Measurements from ENCODE around the gene OSBPL3.

- TF ChIP-seq CREB1 (CRISPR knock-in tag; IDR thresholded peaks at IDR 0.05) (no peak), CTCF (IDR thresholded peaks at IDR 0.05) (no peak), MYBL2 (CRISPR knock-in tag; IDR thresholded peaks at IDR 0.05) (no peak), FOXJ3 (CRISPR knock-in tag; IDR thresholded peaks at IDR 0.05; ENCODE audit: borderline replicate concordance) (no peak), USF2 (CRISPR knock-in tag; IDR thresholded peaks at IDR 0.05) (no peak), ZSCAN18 (CRISPR knock-in tag; IDR thresholded peaks at IDR 0.05) (no peak), ZNF232 (CRISPR knock-in tag; IDR thresholded peaks at IDR 0.05) (no peak), SP1 (CRISPR knock-in tag; conservative IDR thresholded peaks at IDR 0.05) (no peak), FOXK1 (CRISPR knock-in tag; IDR thresholded peaks at IDR 0.05) (no peak), AR (CRISPR knock-in tag; IDR thresholded peaks at IDR 0.05) (no peak), ETV6 (CRISPR knock-in tag; IDR thresholded peaks at IDR 0.05) (no peak)
These were observed 17.5 kb downstream of the OSBPL3 start for GRCh38 chr7:24962418-24962962.
